Gastroesophageal sphincter (tissue), 3 donors: ENCODE data around the gene TARM1.
"Not testable (repeated sequence)": the region's sequence is repeated elsewhere in the genome, so short reads cannot be mapped to it uniquely, and the experiment has no call there.

Experiments used
- POLR2A ChIP-seq, 2 donors: fragments of 450-650 bp; IDR thresholded peaks; one replicate each; pipeline ENCODE4 v1.6.1; 2017; ENCODE audit warnings: antibody characterized with exemption in 2 of 2, mild to moderate bottlenecking in 2 of 2, moderate library complexity in 1 of 2
- POLR2AphosphoS5 ChIP-seq: sonication (generic); formaldehyde crosslinking; IDR thresholded peaks from one replicate; pipeline ENCODE4 v1.6.1; 2017; ENCODE audit warnings: antibody characterized with exemption
- TF ChIP-seq, protein P1 (sequence below), 4 experiments: fragments of 200-600 bp in 2 of 4; fragments of 450-650 bp in 2 of 4; sonication (generic) in 1 of 4; IDR thresholded peaks; one replicate each; pipeline ENCODE4 v1.5.1; 2017 to 2019; ENCODE audit warnings: antibody characterized with exemption in 4 of 4, mild to moderate bottlenecking in 2 of 4, moderate library complexity in 2 of 4

GRCh38 chr19:54036542-54036941, 44.6 kb downstream of the TARM1 start:
- TF ChIP-seq, protein P1, sequence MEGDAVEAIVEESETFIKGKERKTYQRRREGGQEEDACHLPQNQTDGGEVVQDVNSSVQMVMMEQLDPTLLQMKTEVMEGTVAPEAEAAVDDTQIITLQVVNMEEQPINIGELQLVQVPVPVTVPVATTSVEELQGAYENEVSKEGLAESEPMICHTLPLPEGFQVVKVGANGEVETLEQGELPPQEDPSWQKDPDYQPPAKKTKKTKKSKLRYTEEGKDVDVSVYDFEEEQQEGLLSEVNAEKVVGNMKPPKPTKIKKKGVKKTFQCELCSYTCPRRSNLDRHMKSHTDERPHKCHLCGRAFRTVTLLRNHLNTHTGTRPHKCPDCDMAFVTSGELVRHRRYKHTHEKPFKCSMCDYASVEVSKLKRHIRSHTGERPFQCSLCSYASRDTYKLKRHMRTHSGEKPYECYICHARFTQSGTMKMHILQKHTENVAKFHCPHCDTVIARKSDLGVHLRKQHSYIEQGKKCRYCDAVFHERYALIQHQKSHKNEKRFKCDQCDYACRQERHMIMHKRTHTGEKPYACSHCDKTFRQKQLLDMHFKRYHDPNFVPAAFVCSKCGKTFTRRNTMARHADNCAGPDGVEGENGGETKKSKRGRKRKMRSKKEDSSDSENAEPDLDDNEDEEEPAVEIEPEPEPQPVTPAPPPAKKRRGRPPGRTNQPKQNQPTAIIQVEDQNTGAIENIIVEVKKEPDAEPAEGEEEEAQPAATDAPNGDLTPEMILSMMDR (IDR thresholded peaks at IDR 0.05): not testable (repeated sequence)
- TF ChIP-seq POLR2A (IDR thresholded peaks at IDR 0.05); POLR2AphosphoS5: not testable (repeated sequence)
